Neural progenitor cell (in vitro differentiated cells): ENCODE data around the gene PRDM15.

Source experiments
- CTCF ChIP-seq: fragments of 200-600 bp; sonication (generic); IDR thresholded peaks from 2 replicates; pipeline ENCODE4 v1.5.1; 2017; ENCODE audit warnings: antibody characterized with exemption, mild to moderate bottlenecking
- EZH2phosphoT487 ChIP-seq: fragments of 200-600 bp; sonication (generic); IDR thresholded peaks from 2 replicates; pipeline ENCODE4 v1.6.1; 2017; ENCODE audit warnings: antibody characterized with exemption

GRCh38 chr21:41805038-41805437 lies 74.1 kb downstream of the PRDM15 start:
- no peak for TF ChIP-seq CTCF
- no peak for TF ChIP-seq EZH2phosphoT487
